B cell (primary cell): Measurements from ENCODE around the gene ELK1. TPM values are rescaled to one million over a fixed set of nuclear protein-coding genes. Genes with fewer than 3 reads are reported as not detected.

Experiments
- ATAC-seq: fragments of 200-7000 bp; cut with Tn5 transposase; one replicate; pipeline ENCODE4 v1.10.0; 2021; ENCODE audit warnings: low read depth, mild to moderate bottlenecking, moderate number of reproducible peaks, moderate library complexity
- CTCF ChIA-PET: fragments of 350-600 bp; sonication (Branson Sonifier 250); formaldehyde crosslinking; loops from one replicate; lab custom pipeline; 2021; ENCODE audit warnings: antibody characterized with exemption, inconsistent platforms; lab: Charles Lee
- POLR2A ChIA-PET: fragments of 350-600 bp; sonication (Branson Sonifier 250); formaldehyde crosslinking; loops from one replicate; lab custom pipeline; 2021; ENCODE audit warnings: antibody characterized with exemption; lab: Charles Lee
- DNase-seq: peaks from one replicate; pipeline ENCODE4 v3.0.0; 2013
- H2AFZ ChIP-seq: 2 replicates; pipeline ENCODE4 v1.6.1; 2012; ENCODE audit warnings: mild to moderate bottlenecking, low read depth, low read length; ENCODE audit not compliant: insufficient read depth, poor library complexity, severe bottlenecking
- H3K27ac ChIP-seq, 2 donors: 1 replicate in 1 of 2; 2 replicates in 1 of 2; pipeline ENCODE4 v1.5.1; 2012 to 2013; ENCODE audit warnings: low read length in 2 of 2, mild to moderate bottlenecking in 2 of 2, moderate library complexity in 1 of 2
- H3K27me3 ChIP-seq, 4 experiments: fragments of 200-600 bp in 1 of 4; sonication (generic) in 1 of 4; replicated peaks in 1 of 4; 1 replicate in 2 of 4; 2 replicates in 2 of 4; pipeline versions ENCODE4 v1.6.1 to v1.7.0; 2013 to 2016; ENCODE audit warnings: low read length in 3 of 4, mild to moderate bottlenecking in 2 of 4, mixed read lengths in 1 of 4, moderate library complexity in 1 of 4; ENCODE audit not compliant: insufficient read depth in 4 of 4, control insufficient read depth in 3 of 4; ENCODE audit errors: control extremely low read depth in 1 of 4
- H3K36me3 ChIP-seq, 2 experiments: replicated peaks in 1 of 2; 1 replicate in 1 of 2; 2 replicates in 1 of 2; pipeline versions ENCODE4 v1.6.1 to v1.7.1; 2013; ENCODE audit warnings: low read length in 1 of 2; ENCODE audit not compliant: insufficient read depth in 2 of 2, control insufficient read depth in 1 of 2; ENCODE audit errors: control extremely low read depth in 1 of 2, extremely low read depth in 1 of 2
- H3K4me1 ChIP-seq, 2 donors: fragments of 200-600 bp in 1 of 2; sonication (generic) in 1 of 2; 1 replicate in 1 of 2; 2 replicates in 1 of 2; pipeline versions ENCODE4 v1.5.1 to v1.6.1; 2013 to 2017; ENCODE audit warnings: low read length in 2 of 2; ENCODE audit not compliant: control insufficient read depth in 2 of 2, insufficient read depth in 2 of 2
- H3K4me2 ChIP-seq: replicated peaks from 2 replicates; pipeline ENCODE3; 2012; ENCODE audit warnings: mild to moderate bottlenecking, low read depth, low read length; ENCODE audit not compliant: poor library complexity, severe bottlenecking
- H3K4me3 ChIP-seq, 5 experiments: fragments of 200-600 bp in 1 of 5; sonication (generic) in 1 of 5; 1 replicate in 3 of 5; 2 replicates in 2 of 5; pipeline versions ENCODE4 v1.5.1 to v1.7.0; 2011 to 2016; ENCODE audit warnings: low read length in 4 of 5, mild to moderate bottlenecking in 4 of 5, low read depth in 2 of 5, control low read depth in 1 of 5, moderate library complexity in 1 of 5; ENCODE audit not compliant: insufficient read depth in 1 of 5; ENCODE audit errors: control extremely low read depth in 1 of 5, extremely low read depth in 1 of 5
- H3K79me2 ChIP-seq: fragments of 200-600 bp; sonication (generic); one replicate; pipeline ENCODE4 v1.6.0; 2016; ENCODE audit warnings: low read length; ENCODE audit not compliant: control insufficient read depth, insufficient read depth
- H3K9ac ChIP-seq: fragments of 200-600 bp; sonication (generic); 2 replicates; pipeline ENCODE4 v1.6.1; 2017; ENCODE audit warnings: mild to moderate bottlenecking, low read length, moderate library complexity
- H3K9me3 ChIP-seq, 3 donors: one replicate each; pipeline versions ENCODE4 v1.6.1 to v1.7.1; 2013; ENCODE audit warnings: low read length in 2 of 3; ENCODE audit not compliant: control insufficient read depth in 2 of 3, insufficient read depth in 1 of 3; ENCODE audit errors: control extremely low read depth in 1 of 3
- H4K20me1 ChIP-seq: 2 replicates; pipeline ENCODE4 v1.6.0; 2012; ENCODE audit warnings: mild to moderate bottlenecking, low read length; ENCODE audit not compliant: insufficient read depth, control insufficient read depth, poor library complexity, severe bottlenecking
- H3K27ac Mint-ChIP-seq: one replicate; pipeline ENCODE4 v1.8.0; 2021; ENCODE audit warnings: mixed read lengths
- H3K27me3 Mint-ChIP-seq: one replicate; pipeline ENCODE4 v1.8.0; 2021; ENCODE audit warnings: mixed read lengths
- H3K4me1 Mint-ChIP-seq: one replicate; pipeline ENCODE4 v1.8.0; 2021; ENCODE audit warnings: mixed read lengths
- H3K4me3 Mint-ChIP-seq: one replicate; pipeline ENCODE4 v1.8.0; 2021; ENCODE audit warnings: mixed read lengths
- H3K9me3 Mint-ChIP-seq: one replicate; pipeline ENCODE4 v1.8.0; 2022; ENCODE audit warnings: mixed read lengths; ENCODE audit not compliant: insufficient read depth
- CTCF ChIP-seq: fragments of 200-600 bp; IDR thresholded peaks from one replicate; pipeline ENCODE4 v1.8.0; 2022; ENCODE audit warnings: antibody characterized with exemption, mild to moderate bottlenecking
- EZH2 ChIP-seq: IDR thresholded peaks from 2 replicates; pipeline ENCODE4 v1.6.1; 2012; ENCODE audit warnings: borderline replicate concordance, low read depth, mild to moderate bottlenecking, moderate library complexity, low read length; ENCODE audit not compliant: insufficient read depth, poor library complexity, severe bottlenecking
- WGBS: methylation state at CpG from one replicate; pipeline ENCODE4 v1.1.5; 2013; ENCODE audit warnings: missing lambda C conversion rate; ENCODE audit not compliant: insufficient coverage; 5-methylcytosine and 5-hydroxymethylcytosine counted together
- intact Hi-C: fragments of 100-400 bp; cut with micrococcal nuclease; formaldehyde crosslinking; loops from one replicate; pipeline ENCODE4 v1.10.0; 2022
- polyA minus RNA-seq: library from RNA; depleted of rRNA, polyadenylated mRNA; stranded (reverse); fragments of >200 nt; gene quantifications from 2 replicates; pipeline ENCODE4 v1.2.3, GENCODE V29; 2012
- polyA plus RNA-seq: library from polyadenylated mRNA; depleted of rRNA; stranded (reverse); fragments of >200 nt; gene quantifications from 2 replicates; pipeline ENCODE4 v1.2.3, GENCODE V29; 2012
- total RNA-seq, 2 donors: library from RNA; stranded (reverse); fragments of 120-200 nt in 1 of 2; gene quantifications; 1 replicate in 1 of 2; 2 replicates in 1 of 2; pipeline versions ENCODE4 v1.2.3 to v1.2.4, GENCODE V29; 2013 to 2022

Gene ELK1
- total RNA-seq (20.8 and 22.7 TPM in 2 replicates), polyA plus RNA-seq (14.2 and 18.4 TPM in 2 replicates), polyA minus RNA-seq (18.8 and 24.4 TPM in 2 replicates)
- 13.3 TPM for total RNA-seq (2013)

DNA sequence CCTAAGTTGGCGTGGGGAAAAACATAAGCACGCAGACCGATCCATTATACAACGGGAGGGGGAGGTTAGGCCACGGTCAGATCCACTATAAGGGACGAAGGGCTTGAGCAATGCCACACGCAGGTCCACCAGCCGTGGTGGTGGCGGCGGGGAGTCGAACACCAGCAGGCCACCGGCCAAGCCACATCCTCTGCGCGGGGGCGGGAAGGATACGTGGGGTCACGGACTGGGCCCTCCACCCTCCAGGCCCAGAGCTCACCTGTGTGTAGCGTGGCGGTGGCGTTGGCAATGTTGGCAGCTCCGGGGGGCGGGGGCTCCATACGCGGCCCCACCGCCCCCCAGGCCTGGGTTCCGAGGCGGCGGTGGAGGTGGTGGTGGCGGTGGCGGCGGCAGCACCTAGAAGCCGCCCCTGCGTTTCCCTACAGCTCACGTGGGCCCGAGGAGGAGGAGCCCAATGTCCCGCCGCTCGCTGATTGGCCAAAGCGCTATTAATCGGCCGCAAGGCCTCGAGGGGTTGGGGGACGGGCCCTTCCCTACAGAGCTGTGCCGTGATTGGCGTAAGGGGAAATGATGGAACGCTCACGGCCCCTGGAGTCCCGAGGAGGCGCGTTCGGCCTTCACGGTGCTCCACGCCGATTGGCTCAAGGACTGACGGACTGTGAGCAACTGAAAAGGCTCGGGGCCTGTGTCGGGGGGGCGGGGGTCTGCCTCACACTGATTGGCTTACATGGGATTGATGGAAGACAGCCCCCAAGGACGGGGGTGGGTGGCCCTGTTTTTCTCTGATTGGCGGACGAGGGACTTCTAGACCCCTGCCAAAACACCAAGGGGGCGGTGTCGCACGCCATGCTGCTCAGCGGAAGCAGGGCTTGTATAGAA is at the start of gene ELK1:
Gene ELK1 (minus strand): TSS at position 400 of the 879 bp plus-strand sequence. CDS start 9,122 bp downstream, outside the sequence.
- intact Hi-C loops = loop anchor here (1.0 to 10.0 kb wide), 9 partner anchors 8 to 1474 kb away; partner anchors contain the start of genes ARAF, GPKOW, PIM2 and RBM3
- H2AFZ ChIP-seq = peak within 1 kb of the TSS; percentile 68
- H3K4me1 ChIP-seq = peaks cover 11 to 26% of the 10 kb centered on the region in 2 donors
- DNase-seq (peak; percentile 94), ATAC-seq (peak; percentile 91)
- CTCF ChIA-PET = no interaction called here
- WGBS = 0% methylated on average over 29 of the region's 65 CpGs
- H3K27ac ChIP-seq = peak within 1 kb of the TSS; percentile 69 to 73
- peak within 1 kb of the TSS in 4 of 5 experiments; percentile 68 to 77 (median 75) for H3K4me3 ChIP-seq
- POLR2A ChIA-PET = interaction anchor here (0.6 to 1.7 kb wide), 2 partner anchors 9 to 889 kb away, joined by 3 read pairs; partner anchors contain the start of genes TBC1D25 and UXT
- Mint-ChIP-seq H3K27ac (peak within 1 kb of the TSS; percentile 94), H3K4me1 (peaks cover 29% of the 10 kb centered on the region), H3K27me3 (no peaks in the 10 kb centered on the region), H3K9me3 (no peaks in the 10 kb centered on the region), H3K4me3 (peak within 1 kb of the TSS; percentile 93)
- no peaks in the 10 kb centered on the region for H3K27me3 ChIP-seq
- H3K79me2 ChIP-seq = peaks cover 23% of the 10 kb centered on the region
- H3K4me2 ChIP-seq = peak within 1 kb of the TSS; percentile 76
- no peaks in the 10 kb centered on the region for H3K9me3 ChIP-seq
- TF ChIP-seq CTCF (no peak), EZH2 (no peak)
- peaks cover 0 to 8% of the 10 kb centered on the region in 2 experiments for H3K36me3 ChIP-seq
- no peaks in the 10 kb centered on the region for H4K20me1 ChIP-seq
- H3K9ac ChIP-seq = peak within 1 kb of the TSS; percentile 78

DNA sequence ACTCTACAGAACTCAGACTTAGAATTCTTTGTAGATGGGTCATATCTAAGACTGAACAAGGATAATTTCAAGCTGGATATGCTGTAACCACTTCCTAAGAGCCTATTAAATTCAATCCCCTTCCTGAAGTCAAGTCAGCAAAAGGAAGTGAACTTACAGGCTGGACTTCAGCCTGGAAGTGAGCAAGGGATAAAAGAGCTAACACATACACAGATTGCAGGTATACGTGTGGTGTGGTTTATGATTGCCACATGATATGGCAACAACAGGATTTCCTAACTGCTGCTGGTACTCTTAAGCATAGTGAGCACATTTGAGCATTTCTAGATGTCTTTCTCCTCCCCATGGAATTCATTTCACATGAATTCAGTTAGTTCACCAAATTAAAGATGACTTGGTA is 46.8 kb upstream of the ELK1 start:
- WGBS = no CpG with 5 or more reads among the region's 1 CpG
- H2AFZ ChIP-seq = no peak overlapping the region
- H3K4me3 ChIP-seq = no peak overlapping the region
- Mint-ChIP-seq H3K27me3 (peaks cover 9% of the 10 kb centered on the region), H3K27ac (no peak overlapping the region), H3K4me3 (no peak overlapping the region), H3K9me3 (no peaks in the 10 kb centered on the region), H3K4me1 (no peaks in the 10 kb centered on the region)
- CTCF ChIA-PET = no interaction called here
- H3K9ac ChIP-seq = no peak overlapping the region
- no peak overlapping the region for H3K27ac ChIP-seq
- TF ChIP-seq EZH2 = no peak
- TF ChIP-seq CTCF = no peak
- ATAC-seq (no peak), DNase-seq (no peak)
- H3K27me3 ChIP-seq = no peaks in the 10 kb centered on the region
- no peaks in the 10 kb centered on the region for H3K4me1 ChIP-seq
- POLR2A ChIA-PET = no interaction called here
- H3K9me3 ChIP-seq = peaks cover 0 to 8% (median 0%) of the 10 kb centered on the region in 3 donors
- no peak overlapping the region for H3K4me2 ChIP-seq
- H3K36me3 ChIP-seq = no peaks in the 10 kb centered on the region
- no peaks in the 10 kb centered on the region for H4K20me1 ChIP-seq
- H3K79me2 ChIP-seq = no peaks in the 10 kb centered on the region
- intact Hi-C loops = no loop called here
